ENCODE measurements around the gene PPM1E.

- no peak for TF ChIP-seq MXI1 (IDR thresholded peaks at IDR 0.05; ENCODE audit: borderline replicate concordance, low read depth, low read length)
- TF ChIP-seq, protein P1, sequence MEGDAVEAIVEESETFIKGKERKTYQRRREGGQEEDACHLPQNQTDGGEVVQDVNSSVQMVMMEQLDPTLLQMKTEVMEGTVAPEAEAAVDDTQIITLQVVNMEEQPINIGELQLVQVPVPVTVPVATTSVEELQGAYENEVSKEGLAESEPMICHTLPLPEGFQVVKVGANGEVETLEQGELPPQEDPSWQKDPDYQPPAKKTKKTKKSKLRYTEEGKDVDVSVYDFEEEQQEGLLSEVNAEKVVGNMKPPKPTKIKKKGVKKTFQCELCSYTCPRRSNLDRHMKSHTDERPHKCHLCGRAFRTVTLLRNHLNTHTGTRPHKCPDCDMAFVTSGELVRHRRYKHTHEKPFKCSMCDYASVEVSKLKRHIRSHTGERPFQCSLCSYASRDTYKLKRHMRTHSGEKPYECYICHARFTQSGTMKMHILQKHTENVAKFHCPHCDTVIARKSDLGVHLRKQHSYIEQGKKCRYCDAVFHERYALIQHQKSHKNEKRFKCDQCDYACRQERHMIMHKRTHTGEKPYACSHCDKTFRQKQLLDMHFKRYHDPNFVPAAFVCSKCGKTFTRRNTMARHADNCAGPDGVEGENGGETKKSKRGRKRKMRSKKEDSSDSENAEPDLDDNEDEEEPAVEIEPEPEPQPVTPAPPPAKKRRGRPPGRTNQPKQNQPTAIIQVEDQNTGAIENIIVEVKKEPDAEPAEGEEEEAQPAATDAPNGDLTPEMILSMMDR (conservative IDR thresholded peaks at IDR 0.05; ENCODE audit: low read depth, low read length): no peak
These were observed 201.5 kb downstream of the PPM1E start for GRCh38 chr17:58956997-58957724.

Measured in IMR-90 (cell line).